ENCODE results near the gene INTS14. TPM values are rescaled to one million over a fixed set of nuclear protein-coding genes. Genes with fewer than 3 reads are reported as not detected.

INTS14 gene
- total RNA-seq, 1 experiment from 2014 or later: 41.2 TPM

DNA sequence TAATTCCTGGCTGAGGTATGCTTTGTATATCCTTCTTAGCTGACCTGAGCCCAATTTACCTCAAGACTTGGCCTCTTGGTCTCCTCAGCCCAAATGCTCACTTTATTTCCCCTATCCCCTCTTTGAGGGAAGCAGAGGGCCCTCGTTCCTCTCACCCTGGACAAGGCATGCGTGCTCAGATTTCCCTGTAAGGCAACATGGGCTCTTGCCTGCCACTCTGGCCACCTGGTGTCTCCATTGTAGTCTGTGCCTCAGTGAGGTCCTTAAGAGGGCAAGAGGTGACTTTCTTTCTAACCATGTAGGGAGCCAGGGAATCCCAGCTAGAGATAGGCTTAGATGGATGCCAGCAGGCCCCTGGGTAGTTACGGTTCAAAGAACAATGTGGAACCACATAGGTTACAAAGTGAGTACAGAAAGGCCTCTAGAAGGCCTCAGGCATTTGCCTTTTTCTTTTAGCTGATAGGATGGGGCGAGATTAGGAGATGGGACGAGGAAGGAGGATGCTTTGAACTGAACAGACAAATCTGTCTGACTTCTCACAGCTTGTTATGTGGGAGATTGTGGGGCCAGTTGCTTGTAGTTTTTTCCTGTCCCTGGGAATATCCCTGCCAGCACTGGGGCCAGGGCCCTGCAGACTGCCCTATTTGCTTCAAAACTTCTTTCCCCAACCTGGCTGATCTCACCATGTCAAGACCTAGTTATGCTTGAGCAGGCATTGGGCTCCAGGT is 1.1 kb upstream of the INTS14 start:
- Histone ChIP-seq H3K27ac (ENCODE audit: low read length) (peak overlapping the region; percentile 95), H3K4me1 (ENCODE audit: control insufficient read depth, insufficient read depth, low read length) (peaks cover 20% of the 10 kb centered on the region), H3K4me3 (ENCODE audit: low read depth in 2 of 2, low read length in 2 of 2) (peak overlapping the region; percentile 72 to 87), H3K27me3 (ENCODE audit: control insufficient read depth, insufficient read depth, low read length) (no peaks in the 10 kb centered on the region), H3K36me3 (ENCODE audit: control insufficient read depth, insufficient read depth, low read length) (no peaks in the 10 kb centered on the region; the same call in 1 of the 2 replicates), H3K9me3 (ENCODE audit: control insufficient read depth, insufficient read depth, low read depth, low read length) (no peaks in the 10 kb centered on the region)
- ATAC-seq: no peak
- POLR2A ChIA-PET: no interaction called here
- in situ Hi-C loops (cut with HindIII; ENCODE audit: low pct_unique_long_range_greater_than_20kb, low sequenced_read_pairs) (no loop called here), intact Hi-C loops (cut with micrococcal nuclease; ENCODE audit: unreplicated experiment) (no loop called here)
- TF ChIP-seq TCF7L2 (IDR thresholded peaks at IDR 0.05; ENCODE audit: low read depth, low read length) (no peak), POLR2AphosphoS5 (IDR thresholded peaks at IDR 0.05; ENCODE audit: low read depth, low read length) (no peak), SIN3A (IDR thresholded peaks at IDR 0.05; ENCODE audit: borderline replicate concordance, insufficient read depth, low read depth, low read length) (no peak)
- TF ChIP-seq, protein P1, sequence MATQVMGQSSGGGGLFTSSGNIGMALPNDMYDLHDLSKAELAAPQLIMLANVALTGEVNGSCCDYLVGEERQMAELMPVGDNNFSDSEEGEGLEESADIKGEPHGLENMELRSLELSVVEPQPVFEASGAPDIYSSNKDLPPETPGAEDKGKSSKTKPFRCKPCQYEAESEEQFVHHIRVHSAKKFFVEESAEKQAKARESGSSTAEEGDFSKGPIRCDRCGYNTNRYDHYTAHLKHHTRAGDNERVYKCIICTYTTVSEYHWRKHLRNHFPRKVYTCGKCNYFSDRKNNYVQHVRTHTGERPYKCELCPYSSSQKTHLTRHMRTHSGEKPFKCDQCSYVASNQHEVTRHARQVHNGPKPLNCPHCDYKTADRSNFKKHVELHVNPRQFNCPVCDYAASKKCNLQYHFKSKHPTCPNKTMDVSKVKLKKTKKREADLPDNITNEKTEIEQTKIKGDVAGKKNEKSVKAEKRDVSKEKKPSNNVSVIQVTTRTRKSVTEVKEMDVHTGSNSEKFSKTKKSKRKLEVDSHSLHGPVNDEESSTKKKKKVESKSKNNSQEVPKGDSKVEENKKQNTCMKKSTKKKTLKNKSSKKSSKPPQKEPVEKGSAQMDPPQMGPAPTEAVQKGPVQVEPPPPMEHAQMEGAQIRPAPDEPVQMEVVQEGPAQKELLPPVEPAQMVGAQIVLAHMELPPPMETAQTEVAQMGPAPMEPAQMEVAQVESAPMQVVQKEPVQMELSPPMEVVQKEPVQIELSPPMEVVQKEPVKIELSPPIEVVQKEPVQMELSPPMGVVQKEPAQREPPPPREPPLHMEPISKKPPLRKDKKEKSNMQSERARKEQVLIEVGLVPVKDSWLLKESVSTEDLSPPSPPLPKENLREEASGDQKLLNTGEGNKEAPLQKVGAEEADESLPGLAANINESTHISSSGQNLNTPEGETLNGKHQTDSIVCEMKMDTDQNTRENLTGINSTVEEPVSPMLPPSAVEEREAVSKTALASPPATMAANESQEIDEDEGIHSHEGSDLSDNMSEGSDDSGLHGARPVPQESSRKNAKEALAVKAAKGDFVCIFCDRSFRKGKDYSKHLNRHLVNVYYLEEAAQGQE (IDR thresholded peaks at IDR 0.05; ENCODE audit: insufficient read depth in 1 of 2, low read depth in 2 of 2, low read length in 1 of 2): no peak
- TF ChIP-seq, protein P2, sequence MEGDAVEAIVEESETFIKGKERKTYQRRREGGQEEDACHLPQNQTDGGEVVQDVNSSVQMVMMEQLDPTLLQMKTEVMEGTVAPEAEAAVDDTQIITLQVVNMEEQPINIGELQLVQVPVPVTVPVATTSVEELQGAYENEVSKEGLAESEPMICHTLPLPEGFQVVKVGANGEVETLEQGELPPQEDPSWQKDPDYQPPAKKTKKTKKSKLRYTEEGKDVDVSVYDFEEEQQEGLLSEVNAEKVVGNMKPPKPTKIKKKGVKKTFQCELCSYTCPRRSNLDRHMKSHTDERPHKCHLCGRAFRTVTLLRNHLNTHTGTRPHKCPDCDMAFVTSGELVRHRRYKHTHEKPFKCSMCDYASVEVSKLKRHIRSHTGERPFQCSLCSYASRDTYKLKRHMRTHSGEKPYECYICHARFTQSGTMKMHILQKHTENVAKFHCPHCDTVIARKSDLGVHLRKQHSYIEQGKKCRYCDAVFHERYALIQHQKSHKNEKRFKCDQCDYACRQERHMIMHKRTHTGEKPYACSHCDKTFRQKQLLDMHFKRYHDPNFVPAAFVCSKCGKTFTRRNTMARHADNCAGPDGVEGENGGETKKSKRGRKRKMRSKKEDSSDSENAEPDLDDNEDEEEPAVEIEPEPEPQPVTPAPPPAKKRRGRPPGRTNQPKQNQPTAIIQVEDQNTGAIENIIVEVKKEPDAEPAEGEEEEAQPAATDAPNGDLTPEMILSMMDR (IDR thresholded peaks at IDR 0.05): no peak
- DNase-seq (ENCODE audit: low read depth, low spot score): no peak
- CTCF ChIA-PET: interaction anchor here (1.2 kb wide), 1 partner anchor 257 kb away, joined by 3 read pairs; the partner anchor contains the start of gene RAB11A
- BruUV-seq (replicated peaks): no TSS peak

DNA sequence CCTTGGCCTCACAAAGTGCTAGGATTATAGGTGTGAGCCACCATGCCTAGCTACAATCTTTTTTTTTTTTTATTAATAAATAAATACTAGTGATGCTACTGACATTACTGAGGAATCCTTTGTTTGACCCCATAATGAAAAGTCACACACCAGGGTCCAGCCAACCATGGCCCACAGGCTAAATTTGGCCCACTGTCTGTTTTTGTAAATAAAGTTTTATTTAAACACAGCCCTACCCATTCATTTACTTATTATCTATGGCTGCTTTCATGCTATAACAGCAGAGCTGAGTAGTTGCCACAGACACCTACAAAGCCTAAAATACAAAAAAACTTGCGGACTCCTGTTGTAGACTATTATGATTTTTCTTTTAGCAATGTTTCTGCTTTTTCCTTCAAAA is 7.4 kb downstream of the INTS14 start:
- peaks cover 6% of the 10 kb centered on the region for H3K36me3 ChIP-seq (ENCODE audit: control insufficient read depth, insufficient read depth, low read length)
- POLR2A ChIA-PET: no interaction called here
- H3K9me3 ChIP-seq (ENCODE audit: control insufficient read depth, insufficient read depth, low read depth, low read length): no peaks in the 10 kb centered on the region
- TF ChIP-seq, protein P2 (IDR thresholded peaks at IDR 0.05): no peak
- TF ChIP-seq POLR2AphosphoS5 (IDR thresholded peaks at IDR 0.05; ENCODE audit: low read depth, low read length): no peak
- no peak for TF ChIP-seq SIN3A (IDR thresholded peaks at IDR 0.05; ENCODE audit: borderline replicate concordance, insufficient read depth, low read depth, low read length)
- TF ChIP-seq TCF7L2 (IDR thresholded peaks at IDR 0.05; ENCODE audit: low read depth, low read length): no peak
- TF ChIP-seq, protein P1 (IDR thresholded peaks at IDR 0.05; ENCODE audit: insufficient read depth in 1 of 2, low read depth in 2 of 2, low read length in 1 of 2): no peak
- no peak overlapping the region for H3K4me3 ChIP-seq (ENCODE audit: low read depth in 2 of 2, low read length in 2 of 2)
- DNase-seq (ENCODE audit: low read depth, low spot score) (no peak), ATAC-seq (no peak)
- in situ Hi-C loops (cut with HindIII; ENCODE audit: low pct_unique_long_range_greater_than_20kb, low sequenced_read_pairs): no loop called here
- intact Hi-C loops (cut with micrococcal nuclease; ENCODE audit: unreplicated experiment): no loop called here
- CTCF ChIA-PET: interaction anchor here (0.6 kb wide), 1 partner anchor 89 kb away, joined by 4 read pairs; no protein-coding TSS in a partner anchor
- BruUV-seq (replicated peaks): no TSS peak
- no peaks in the 10 kb centered on the region for H3K4me1 ChIP-seq (ENCODE audit: control insufficient read depth, insufficient read depth, low read length)
- H3K27me3 ChIP-seq (ENCODE audit: control insufficient read depth, insufficient read depth, low read length): no peaks in the 10 kb centered on the region
- H3K27ac ChIP-seq (ENCODE audit: low read length): no peak overlapping the region

All from Panc1 (cell line).